Neural cell (in vitro differentiated cells): ENCODE results near the gene CCDC82.

Experiments used
- TAF1 ChIP-seq: IDR thresholded peaks from 2 replicates; pipeline ENCODE4 v1.6.1; 2012; ENCODE audit warnings: low read depth
- TF ChIP-seq, protein P1 (sequence below): IDR thresholded peaks from 2 replicates; pipeline ENCODE4 v1.6.1; 2012; ENCODE audit warnings: borderline replicate concordance

DNA sequence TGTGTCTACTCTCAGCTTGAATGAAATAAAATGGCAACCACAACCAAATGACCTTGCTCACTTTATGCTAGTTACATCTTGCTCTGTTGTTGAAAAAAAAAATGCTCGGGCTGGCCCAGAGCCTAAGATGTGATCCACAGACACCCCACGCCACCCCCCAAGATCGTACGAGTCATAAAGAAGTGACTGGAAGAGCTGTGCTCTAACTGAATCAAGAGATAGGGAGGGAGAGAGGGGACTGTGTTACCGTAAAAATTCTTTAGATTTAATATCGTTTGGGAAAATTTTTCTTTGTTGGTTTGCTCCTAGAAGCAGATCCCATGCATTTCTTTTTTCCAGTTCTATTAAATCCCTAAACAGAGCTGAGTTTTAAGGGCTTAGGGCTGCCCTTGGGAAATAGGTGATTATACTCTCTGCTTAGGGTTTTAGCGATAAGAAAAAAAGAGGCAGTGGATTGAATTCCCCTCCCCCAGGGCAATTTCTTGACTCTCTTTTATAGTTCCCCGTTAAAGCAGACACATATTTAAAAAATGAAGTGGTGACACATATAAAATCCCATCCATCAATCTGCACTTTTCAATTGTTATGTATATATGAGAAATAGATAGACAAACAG is 61.2 kb downstream of the CCDC82 start:
- TF ChIP-seq TAF1: no peak
- TF ChIP-seq, protein P1, sequence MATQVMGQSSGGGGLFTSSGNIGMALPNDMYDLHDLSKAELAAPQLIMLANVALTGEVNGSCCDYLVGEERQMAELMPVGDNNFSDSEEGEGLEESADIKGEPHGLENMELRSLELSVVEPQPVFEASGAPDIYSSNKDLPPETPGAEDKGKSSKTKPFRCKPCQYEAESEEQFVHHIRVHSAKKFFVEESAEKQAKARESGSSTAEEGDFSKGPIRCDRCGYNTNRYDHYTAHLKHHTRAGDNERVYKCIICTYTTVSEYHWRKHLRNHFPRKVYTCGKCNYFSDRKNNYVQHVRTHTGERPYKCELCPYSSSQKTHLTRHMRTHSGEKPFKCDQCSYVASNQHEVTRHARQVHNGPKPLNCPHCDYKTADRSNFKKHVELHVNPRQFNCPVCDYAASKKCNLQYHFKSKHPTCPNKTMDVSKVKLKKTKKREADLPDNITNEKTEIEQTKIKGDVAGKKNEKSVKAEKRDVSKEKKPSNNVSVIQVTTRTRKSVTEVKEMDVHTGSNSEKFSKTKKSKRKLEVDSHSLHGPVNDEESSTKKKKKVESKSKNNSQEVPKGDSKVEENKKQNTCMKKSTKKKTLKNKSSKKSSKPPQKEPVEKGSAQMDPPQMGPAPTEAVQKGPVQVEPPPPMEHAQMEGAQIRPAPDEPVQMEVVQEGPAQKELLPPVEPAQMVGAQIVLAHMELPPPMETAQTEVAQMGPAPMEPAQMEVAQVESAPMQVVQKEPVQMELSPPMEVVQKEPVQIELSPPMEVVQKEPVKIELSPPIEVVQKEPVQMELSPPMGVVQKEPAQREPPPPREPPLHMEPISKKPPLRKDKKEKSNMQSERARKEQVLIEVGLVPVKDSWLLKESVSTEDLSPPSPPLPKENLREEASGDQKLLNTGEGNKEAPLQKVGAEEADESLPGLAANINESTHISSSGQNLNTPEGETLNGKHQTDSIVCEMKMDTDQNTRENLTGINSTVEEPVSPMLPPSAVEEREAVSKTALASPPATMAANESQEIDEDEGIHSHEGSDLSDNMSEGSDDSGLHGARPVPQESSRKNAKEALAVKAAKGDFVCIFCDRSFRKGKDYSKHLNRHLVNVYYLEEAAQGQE: no peak
